Measurements from ENCODE around the gene PHAX. TPM values are rescaled to one million over a fixed set of nuclear protein-coding genes. Genes with fewer than 3 reads are reported as not detected.
"Not testable (repeated sequence)": the region's sequence is repeated elsewhere in the genome, so short reads cannot be mapped to it uniquely, and the experiment has no call there.

The PHAX gene
- total and polyA plus RNA-seq, 10 of the 15 experiments (the other 5 are each of a cell fraction or from before 2014, with no cell fraction given): 28.2 to 88.7 (median 60.3) TPM

GRCh38 chr5:126599499-126599898 is 1.2 kb upstream of the PHAX start:
- intact Hi-C loops (cut with micrococcal nuclease; ENCODE audit: unreplicated experiment): no loop called here
- in situ Hi-C loops (cut with MboI): no loop called here
- Histone ChIP-seq H3K4me2 (ENCODE audit: control insufficient read depth, insufficient read depth) (no peak overlapping the region), H3K4me3 (no peak overlapping the region), H3K79me2 (ENCODE audit: control insufficient read depth, insufficient read depth, low read length) (peaks cover 24% of the 10 kb centered on the region), H3K4me1 (ENCODE audit: control insufficient read depth, insufficient read depth, low read length) (no peaks in the 10 kb centered on the region; the same call in 1 of the 2 replicates), H3K27me3 (replicated peaks in 1 of 2; ENCODE audit: control insufficient read depth in 2 of 2, insufficient read depth in 2 of 2, low read length in 1 of 2) (peaks cover 0 to 2% of the 10 kb centered on the region in 2 experiments; a peak in 2 of 4 replicates), H3K36me3 (ENCODE audit: control insufficient read depth in 2 of 2, insufficient read depth in 2 of 2, low read length in 1 of 2) (peaks cover 0 to 11% of the 10 kb centered on the region in 2 experiments; a peak in 1 of 4 replicates), H3K9ac (ENCODE audit: control insufficient read depth, insufficient read depth, low read length) (no peak overlapping the region), H4K20me1 (ENCODE audit: control insufficient read depth, insufficient read depth) (no peaks in the 10 kb centered on the region), H3K9me3 (replicated peaks; ENCODE audit: control insufficient read depth, insufficient read depth, low read length) (peaks cover 4% of the 10 kb centered on the region; the same call in 2 of the 3 replicates), H3K27ac (ENCODE audit: control insufficient read depth, insufficient read depth) (no peak overlapping the region), H2AFZ (ENCODE audit: control insufficient read depth, low read depth, low read length) (no peak overlapping the region)
- CTCF ChIA-PET: interaction anchor here (1.8 to 2.3 kb wide), 2 partner anchors 56 to 261 kb away, joined by 5 to 13 read pairs; no protein-coding TSS in a partner anchor
- POLR2A ChIA-PET: no interaction called here
- no peak for TF ChIP-seq TCF12 (IDR thresholded peaks at IDR 0.05; ENCODE audit: low read depth, low read length)
- RAD21 ChIA-PET (ENCODE audit: unreplicated experiment): no interaction called here
- no peak for ATAC-seq
- WGBS (ENCODE audit: insufficient coverage, insufficient replicate concordance, low lambda C conversion rate, missing lambda C conversion rate): 86% methylated on average over 7 of the region's 7 CpGs
- DNase-seq (ENCODE audit: low read depth, low spot score): no peak
- SMC1A ChIA-PET (ENCODE audit: uncharacterized antibody, unreplicated experiment): interaction anchor here (0.6 to 0.7 kb wide), 2 partner anchors 26 to 36 kb away, joined by 3 read pairs; no protein-coding TSS in a partner anchor
- no TSS peak for BruUV-seq (replicated peaks)
- no peak for FAIRE-seq

GRCh38 chr5:126599971-126600630 is 646 bp upstream of the PHAX start:
- Histone ChIP-seq H3K4me2 (ENCODE audit: control insufficient read depth, insufficient read depth) (peak overlapping the region; percentile 11), H3K36me3 (ENCODE audit: control insufficient read depth in 2 of 2, insufficient read depth in 2 of 2, low read length in 1 of 2) (peaks cover 0 to 15% of the 10 kb centered on the region in 2 experiments; a peak in 1 of 4 replicates), H3K4me3 (peak overlapping the region; percentile 22; the same call in 1 of the 2 replicates), H2AFZ (ENCODE audit: control insufficient read depth, low read depth, low read length) (peak overlapping the region; percentile 93), H3K79me2 (ENCODE audit: control insufficient read depth, insufficient read depth, low read length) (peaks cover 28% of the 10 kb centered on the region)
- H3K27ac ChIP-seq (ENCODE audit: control insufficient read depth, insufficient read depth); H3K9me3 ChIP-seq (replicated peaks; ENCODE audit: control insufficient read depth, insufficient read depth, low read length); BruUV-seq (replicated peaks); H4K20me1 ChIP-seq (ENCODE audit: control insufficient read depth, insufficient read depth); FAIRE-seq; DNase-seq (ENCODE audit: low read depth, low spot score); in situ Hi-C loops (cut with MboI); ATAC-seq; H3K4me1 ChIP-seq (ENCODE audit: control insufficient read depth, insufficient read depth, low read length); H3K27me3 ChIP-seq (replicated peaks in 1 of 2; ENCODE audit: control insufficient read depth in 2 of 2, insufficient read depth in 2 of 2, low read length in 1 of 2); H3K9ac ChIP-seq (ENCODE audit: control insufficient read depth, insufficient read depth, low read length): not testable (repeated sequence)
- intact Hi-C loops (cut with micrococcal nuclease; ENCODE audit: unreplicated experiment): loop anchor here (2.0 to 5.0 kb wide), 2 partner anchors 55 to 243 kb away; no protein-coding TSS in a partner anchor
- RAD21 ChIA-PET (ENCODE audit: unreplicated experiment): interaction anchor here (1.0 kb wide), 1 partner anchor 178 kb away, joined by 7 read pairs; no protein-coding TSS in a partner anchor
- 62% methylated on average over 15 of the region's 15 CpGs for WGBS (ENCODE audit: insufficient coverage, insufficient replicate concordance, low lambda C conversion rate, missing lambda C conversion rate)
- POLR2A ChIA-PET: interaction anchor here (1.2 kb wide), 1 partner anchor 9 kb away, joined by 4 read pairs; no protein-coding TSS in a partner anchor
- CTCF ChIA-PET: interaction anchor here (0.6 to 2.3 kb wide), 10 partner anchors 10 to 1032 kb away, joined by 3 to 13 read pairs (median 6); no protein-coding TSS in a partner anchor
- SMC1A ChIA-PET (ENCODE audit: uncharacterized antibody, unreplicated experiment): interaction anchor here (0.7 kb wide), 1 partner anchor 37 kb away, joined by 3 read pairs; no protein-coding TSS in a partner anchor

All from GM12878 (cell line).